Myocyte (in vitro differentiated cells): Measurements from ENCODE around the gene SLC12A8. TPM values are rescaled to one million over a fixed set of nuclear protein-coding genes. Genes with fewer than 3 reads are reported as not detected.

Source experiments
- DNase-seq: peaks from one replicate; pipeline ENCODE4 v3.0.0-alpha.2; 2012; ENCODE audit warnings: low read depth
- total RNA-seq: library from RNA; depleted of rRNA; stranded (reverse); fragments of >200 nt; gene quantifications from 2 replicates; pipeline ENCODE4 v1.2.3, GENCODE V29; 2014

SLC12A8 gene
- total RNA-seq, 1 donor from 2014 or later = 10.2 TPM

- DNase-seq = peak; percentile 73
Observed at GRCh38 chr3:125140818-125141595, 71.5 kb downstream of the SLC12A8 start.

- DNase-seq = peak; percentile 87
Observed at GRCh38 chr3:125140011-125140817, 72.3 kb downstream of the SLC12A8 start.

GRCh38 chr3:125139386-125139785 is 73.2 kb downstream of the SLC12A8 start:
- no peak for DNase-seq

GRCh38 chr3:125137358-125138033 is 75.1 kb downstream of the SLC12A8 start:
- DNase-seq = peak; percentile 77

GRCh38 chr3:125136966-125137357 is 75.6 kb downstream of the SLC12A8 start:
- DNase-seq = no peak

- no peak for DNase-seq
Observed at GRCh38 chr3:125136515-125136914, 76.0 kb downstream of the SLC12A8 start.

GRCh38 chr3:125134952-125135351 is 77.6 kb downstream of the SLC12A8 start:
- DNase-seq = no peak

- DNase-seq = no peak
Observed at GRCh38 chr3:125132815-125133214, 79.7 kb downstream of the SLC12A8 start.

- DNase-seq = peak; percentile 98
Observed at GRCh38 chr3:125129512-125129997, 83.0 kb downstream of the SLC12A8 start.

- peak; percentile 92 for DNase-seq
Observed at GRCh38 chr3:125128861-125129501, 83.6 kb downstream of the SLC12A8 start.

- no peak for DNase-seq
Observed at GRCh38 chr3:125126323-125126722, 86.2 kb downstream of the SLC12A8 start.

- DNase-seq = no peak
Observed at GRCh38 chr3:125125821-125126245, 86.7 kb downstream of the SLC12A8 start.

- DNase-seq = no peak
Observed at GRCh38 chr3:125123451-125124305, 88.9 kb downstream of the SLC12A8 start.

- no peak for DNase-seq
Observed at GRCh38 chr3:125121246-125122010, 91.1 kb downstream of the SLC12A8 start.

- no peak for DNase-seq
Observed at GRCh38 chr3:125120379-125121122, 92.0 kb downstream of the SLC12A8 start.

- no peak for DNase-seq
Observed at GRCh38 chr3:125119752-125120378, 92.7 kb downstream of the SLC12A8 start.

- DNase-seq = no peak
Observed at GRCh38 chr3:125118600-125118999, 93.9 kb downstream of the SLC12A8 start.

- no peak for DNase-seq
Observed at GRCh38 chr3:125117631-125118191, 94.8 kb downstream of the SLC12A8 start.
